Adrenal gland (tissue), 12 donors: Measurements from ENCODE around the gene CHRD. TPM values are rescaled to one million over a fixed set of nuclear protein-coding genes. Genes with fewer than 3 reads are reported as not detected.

Experiments used
- DNase-seq, 7 donors: peaks; one replicate each; pipeline ENCODE4 v3.0.0-alpha.2; 2019 to 2020
- H3K27ac ChIP-seq, 5 donors: fragments of 200-600 bp; sonication (generic) in 4 of 5; 1 replicate in 3 of 5; 2 replicates in 2 of 5; pipeline versions ENCODE4 v1.5.1 to v1.8.0; 2016 to 2020; ENCODE audit warnings: mild to moderate bottlenecking in 1 of 5
- H3K27me3 ChIP-seq: fragments of 200-600 bp; 2 replicates; pipeline ENCODE4 v1.8.0; 2021
- H3K36me3 ChIP-seq, 2 donors: fragments of 200-600 bp; replicated peaks in 1 of 2; 1 replicate in 1 of 2; 2 replicates in 1 of 2; pipeline versions ENCODE4 v1.5.1 to v1.8.0; 2018 to 2022
- H3K4me1 ChIP-seq, 2 donors: fragments of 200-600 bp; replicated peaks in 1 of 2; 1 replicate in 1 of 2; 2 replicates in 1 of 2; pipeline versions ENCODE4 v1.5.1 to v1.8.0; 2018 to 2021
- H3K4me3 ChIP-seq, 4 donors: fragments of 200-600 bp; sonication (generic) in 3 of 4; one replicate each; pipeline ENCODE4 v1.5.1; 2016 to 2018
- H3K9me3 ChIP-seq, 3 donors: fragments of 200-600 bp; sonication (generic) in 1 of 3; replicated peaks in 1 of 3; 1 replicate in 2 of 3; 2 replicates in 1 of 3; pipeline versions ENCODE4 v1.5.1 to v1.8.0; 2016 to 2021
- CTCF ChIP-seq, 6 experiments: fragments of 450-650 bp in 4 of 6; fragments of 200-600 bp in 2 of 6; sonication (generic) in 1 of 6; IDR thresholded peaks; 1 replicate in 5 of 6; 2 replicates in 1 of 6; pipeline versions ENCODE4 v1.5.1 to v1.8.0; 2016 to 2021; ENCODE audit warnings: antibody characterized with exemption in 6 of 6, mild to moderate bottlenecking in 2 of 6, moderate library complexity in 1 of 6
- POLR2A ChIP-seq, 2 donors: fragments of 450-650 bp; IDR thresholded peaks; one replicate each; pipeline ENCODE4 v1.6.1; 2017; ENCODE audit warnings: antibody characterized with exemption in 2 of 2, mild to moderate bottlenecking in 2 of 2, moderate library complexity in 1 of 2
- WGBS, 4 donors: extraction: QIAGEN DNeasy Blood & Tissue Kit in 2 of 4; methylation state at CpG; one replicate each; pipeline versions ENCODE4 v1.1.5 to v1.1.7; 2013 to 2017; 5-methylcytosine and 5-hydroxymethylcytosine counted together
- intact Hi-C, 2 donors: fragments of 100-400 bp; cut with DNase I; formaldehyde crosslinking; loops; one replicate each; pipeline versions ENCODE4 v1.14.1 to v1.15.0; 2022 to 2023
- polyA plus RNA-seq, 3 donors: library from polyadenylated mRNA; stranded (reverse); fragments of 200-250 nt in 2 of 3; fragments of 350-450 nt in 1 of 3; fragmentation: Illumina TruSeq in 1 of 3; extraction: RNeasy Lipid Tissue Mini Kit (QIAGEN cat#74804) in 1 of 3; gene quantifications; one replicate each; pipeline ENCODE4 v1.2.3, GENCODE V29; 2013 to 2014
- total RNA-seq, 9 donors: library from RNA; depleted of rRNA in 4 of 9; stranded (reverse); fragments of >200 nt in 4 of 9; fragments of 120-200 nt in 1 of 9; fragmentation: NEBNext Ultra II Directional in 1 of 9; extraction: Animal tissue kit (Norgen Biotek cat#: 25700) in 1 of 9; gene quantifications; one replicate each; pipeline versions ENCODE4 v1.1.0 to v1.2.4, GENCODE V29; 2013 to 2023
- donor health status: healthy with polysubstance abuse.
- donor health status: Bipolar disorder and iron deficiency.
- donor health status: DM: yes; HTN: yes; CAD: no.
- donor health status: DM: no; HTN: no; CAD: no.
- donor health status: DM: no; HTN: no; CAD: no.
- donor health status: DM: yes; HTN: yes; CAD: no.

CHRD gene
- total and polyA plus RNA-seq, 12 donors: 1.1 to 101 (median 23.7) TPM

- peak overlapping the region in 2 of 5 donors; percentile 30 to 84 for H3K27ac ChIP-seq
- peaks cover 0 to 23% of the 10 kb centered on the region in 2 donors for H3K36me3 ChIP-seq
- no peaks in the 10 kb centered on the region for H3K9me3 ChIP-seq
- no peak overlapping the region for H3K4me3 ChIP-seq
- no peaks in the 10 kb centered on the region for H3K27me3 ChIP-seq
- WGBS, 4 donors: 73 to 80% (median 76%) methylated on average over 12 of the region's 12 CpGs
- DNase-seq: no peak
- no peak for TF ChIP-seq POLR2A (IDR thresholded peaks at IDR 0.05)
- TF ChIP-seq CTCF (IDR thresholded peaks at IDR 0.05): no peak
- H3K4me1 ChIP-seq: peaks cover 6 to 31% of the 10 kb centered on the region in 2 donors
- intact Hi-C loops: no loop called here
Measured at GRCh38 chr3:184347321-184348056, 32.4 kb upstream of the CHRD start.

- H3K4me1 ChIP-seq: peaks cover 6 to 31% of the 10 kb centered on the region in 2 donors
- no peak overlapping the region for H3K4me3 ChIP-seq
- no peak overlapping the region for H3K27ac ChIP-seq
- H3K27me3 ChIP-seq: no peaks in the 10 kb centered on the region
- H3K36me3 ChIP-seq: peaks cover 0 to 18% of the 10 kb centered on the region in 2 donors
- intact Hi-C loops: no loop called here
- no peak for DNase-seq
- 79 to 94% (median 90%) methylated on average over 3 to 4 of the region's 4 CpGs for WGBS, 4 donors
- H3K9me3 ChIP-seq: no peaks in the 10 kb centered on the region
- TF ChIP-seq POLR2A (IDR thresholded peaks at IDR 0.05) (no peak), CTCF (IDR thresholded peaks at IDR 0.05) (no peak)
Measured at GRCh38 chr3:184348057-184348382, 31.8 kb upstream of the CHRD start.

GRCh38 chr3:184349563-184350470 is 30.0 kb upstream of the CHRD start:
- peak overlapping the region in 2 of 5 donors; percentile 11 to 29 for H3K27ac ChIP-seq
- peaks cover 6 to 29% of the 10 kb centered on the region in 2 donors for H3K4me1 ChIP-seq
- DNase-seq: peak in 3 of 7 donors; percentile 38 to 65 (median 62)
- WGBS, 4 donors: 76 to 82% (median 80%) methylated on average over 10 of the region's 10 CpGs
- intact Hi-C loops: no loop called here
- no peak overlapping the region for H3K4me3 ChIP-seq
- peaks cover 0 to 7% of the 10 kb centered on the region in 2 donors for H3K36me3 ChIP-seq
- H3K27me3 ChIP-seq: no peaks in the 10 kb centered on the region
- TF ChIP-seq CTCF (IDR thresholded peaks at IDR 0.05) (no peak), POLR2A (IDR thresholded peaks at IDR 0.05) (no peak)
- H3K9me3 ChIP-seq: no peaks in the 10 kb centered on the region

GRCh38 chr3:184350618-184351017 is 29.2 kb upstream of the CHRD start:
- Histone ChIP-seq H3K9me3 (no peaks in the 10 kb centered on the region), H3K27me3 (no peaks in the 10 kb centered on the region), H3K4me1 (peaks cover 0 to 21% of the 10 kb centered on the region in 2 donors), H3K36me3 (peaks cover 0 to 13% of the 10 kb centered on the region in 2 donors), H3K27ac (peak overlapping the region in 3 of 5 donors; percentile 7 to 59 (median 23)), H3K4me3 (no peak overlapping the region)
- TF ChIP-seq POLR2A (IDR thresholded peaks at IDR 0.05): no peak
- no peak for TF ChIP-seq CTCF (IDR thresholded peaks at IDR 0.05)
- intact Hi-C loops: no loop called here
- 64 to 69% (median 66%) methylated on average over 6 of the region's 6 CpGs for WGBS, 4 donors
- no peak for DNase-seq
